GM11168 (cell line): ENCODE measurements around the gene ALDH3A2.

Source experiments
- in situ Hi-C: fragments of 300-500 bp; cut with MboI; formaldehyde crosslinking; loops from one replicate; pipeline ENCODE4 v1.12.0; 2022; ENCODE audit warnings: low sequenced_read_pairs; ENCODE audit not compliant: unreplicated experiment

Gene ALDH3A2

DNA sequence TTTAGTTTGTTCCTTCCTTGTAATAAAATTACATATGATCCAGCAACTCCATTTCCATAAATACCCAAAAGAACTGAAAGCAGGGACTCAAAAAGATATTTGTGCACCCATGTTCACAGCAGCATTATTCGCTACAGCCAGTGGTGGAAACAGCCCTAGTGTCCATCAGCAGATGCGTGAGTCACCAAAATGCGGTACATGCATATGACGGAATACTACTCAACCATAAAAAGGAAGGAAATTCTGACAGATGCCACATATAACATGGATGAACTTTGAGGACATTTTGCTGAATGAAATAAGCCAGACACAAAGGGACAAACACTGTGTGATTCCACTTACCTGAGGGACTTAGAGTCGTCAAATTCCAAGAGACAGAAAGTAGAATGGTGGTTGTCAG lies 76.9 kb downstream of the ALDH3A2 start:
- in situ Hi-C loops: no loop called here

DNA sequence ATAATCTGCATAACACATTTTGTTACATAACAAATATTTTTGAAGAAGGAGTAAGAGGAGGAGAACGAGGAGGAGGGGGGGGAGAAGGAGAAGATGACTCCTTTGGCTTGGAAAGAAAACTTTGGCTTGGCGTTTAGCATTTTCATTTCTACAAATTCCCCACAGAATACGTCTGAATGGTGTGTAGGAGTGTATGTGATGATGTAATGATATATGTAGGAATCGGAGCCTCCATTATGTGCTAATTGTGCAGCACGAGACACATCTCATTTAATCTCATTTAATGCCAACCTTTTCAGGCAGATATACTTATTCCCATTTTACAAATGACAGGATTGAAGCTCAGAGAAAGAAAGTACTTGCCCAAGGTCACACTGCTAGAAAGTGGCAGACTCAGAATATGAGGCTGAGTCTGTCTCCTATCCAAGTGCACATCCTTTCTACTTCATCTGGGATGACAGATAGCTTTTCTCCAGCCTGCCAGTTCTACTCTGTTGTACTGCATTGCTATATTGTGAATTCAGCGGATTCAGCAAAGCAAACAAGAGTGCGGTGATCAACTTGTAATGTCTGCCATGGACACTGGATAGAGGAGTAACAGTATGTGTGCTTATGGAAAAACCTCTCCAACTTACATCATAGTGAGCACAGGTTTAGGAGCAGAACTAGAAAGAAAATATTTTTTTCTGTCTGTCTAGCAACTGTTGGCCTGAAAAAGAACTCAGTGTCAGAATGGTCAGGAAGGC lies 78.3 kb downstream of the ALDH3A2 start:
- in situ Hi-C loops: no loop called here
